ENCODE data around the gene KCNK1. TPM values are rescaled to one million over a fixed set of nuclear protein-coding genes. Genes with fewer than 3 reads are reported as not detected.
"Not testable (repeated sequence)": the region's sequence is repeated elsewhere in the genome, so short reads cannot be mapped to it uniquely, and the experiment has no call there.

The KCNK1 gene
- polyA plus RNA-seq, 3 donors = 2.7 to 5.5 (median 3.6) TPM

GRCh38 chr1:233675893-233676292, 62.0 kb downstream of the KCNK1 start:
- WGBS, 3 donors = 87 to 98% (median 93%) methylated on average over 4 of the region's 4 CpGs
- H3K27ac ChIP-seq (ENCODE audit: low read depth, low read length) = no peak overlapping the region

- H3K27ac ChIP-seq (ENCODE audit: low read depth, low read length) = no peak overlapping the region
- WGBS, 3 donors = 83 to 86% (median 85%) methylated on average over 7 of the region's 7 CpGs
Measured at GRCh38 chr1:233677690-233678354, 63.9 kb downstream of the KCNK1 start.

- H3K27ac ChIP-seq (ENCODE audit: low read depth, low read length) = no peak overlapping the region
- WGBS, 3 donors = 83 to 86% (median 83%) methylated on average over 6 of the region's 6 CpGs
Measured at GRCh38 chr1:233679030-233679429, 65.1 kb downstream of the KCNK1 start.

GRCh38 chr1:233679591-233680373, 65.9 kb downstream of the KCNK1 start:
- H3K27ac ChIP-seq (ENCODE audit: low read depth, low read length) = no peak overlapping the region
- WGBS, 3 donors = 76 to 82% (median 82%) methylated on average over 12 of the region's 12 CpGs

- WGBS, 3 donors = 91 to 100% (median 93%) methylated on average over 1 of the region's 1 CpG
- H3K27ac ChIP-seq (ENCODE audit: low read depth, low read length) = no peak overlapping the region
Measured at GRCh38 chr1:233681285-233681684, 67.4 kb downstream of the KCNK1 start.

- H3K27ac ChIP-seq (ENCODE audit: low read depth, low read length) = not testable (repeated sequence)
- WGBS, 3 donors = 91 to 96% (median 93%) methylated on average over 11 of the region's 11 CpGs
Measured at GRCh38 chr1:233686653-233687052, 72.7 kb downstream of the KCNK1 start.

- 75 to 88% (median 79%) methylated on average over 2 to 3 of the region's 3 CpGs for WGBS, 3 donors
- H3K27ac ChIP-seq (ENCODE audit: low read depth, low read length) = no peak overlapping the region
Measured at GRCh38 chr1:233689017-233689747, 75.3 kb downstream of the KCNK1 start.

- 58 to 72% (median 69%) methylated on average over 3 of the region's 3 CpGs for whole genome bisulfite sequencing, 3 donors
- no peak overlapping the region for H3K27ac ChIP-seq (ENCODE audit: low read depth, low read length)
Measured at GRCh38 chr1:233689748-233690254, 75.9 kb downstream of the KCNK1 start.

- no peak overlapping the region for H3K27ac ChIP-seq (ENCODE audit: low read depth, low read length)
Measured at GRCh38 chr1:233695901-233696300, 82.0 kb downstream of the KCNK1 start.

GRCh38 chr1:233700338-233700737, 86.4 kb downstream of the KCNK1 start:
- H3K27ac ChIP-seq (ENCODE audit: low read depth, low read length) = no peak overlapping the region
- 61 to 86% (median 75%) methylated on average over 2 of the region's 2 CpGs for WGBS, 3 donors

- no peak overlapping the region for H3K27ac ChIP-seq (ENCODE audit: low read depth, low read length)
- 58 to 74% (median 66%) methylated on average over 6 of the region's 6 CpGs for WGBS, 3 donors
Measured at GRCh38 chr1:233704170-233704897, 90.4 kb downstream of the KCNK1 start.

GRCh38 chr1:233704898-233705723, 91.2 kb downstream of the KCNK1 start:
- no peak overlapping the region for H3K27ac ChIP-seq (ENCODE audit: low read depth, low read length)
- 76 to 78% (median 78%) methylated on average over 3 of the region's 3 CpGs for WGBS, 3 donors

GRCh38 chr1:233707153-233707879, 93.4 kb downstream of the KCNK1 start:
- 50 to 73% (median 65%) methylated on average over 4 of the region's 4 CpGs for WGBS, 3 donors
- no peak overlapping the region for H3K27ac ChIP-seq (ENCODE audit: low read depth, low read length)

- 52 to 70% (median 52%) methylated on average over 6 of the region's 6 CpGs for WGBS, 3 donors
- no peak overlapping the region for H3K27ac ChIP-seq (ENCODE audit: low read depth, low read length)
Measured at GRCh38 chr1:233707880-233708815, 94.2 kb downstream of the KCNK1 start.

GRCh38 chr1:233710031-233710430, 96.1 kb downstream of the KCNK1 start:
- H3K27ac ChIP-seq (ENCODE audit: low read depth, low read length) = no peak overlapping the region
- WGBS, 3 donors = 86 to 91% (median 86%) methylated on average over 2 of the region's 2 CpGs

GRCh38 chr1:233710507-233710906, 96.6 kb downstream of the KCNK1 start:
- H3K27ac ChIP-seq (ENCODE audit: low read depth, low read length) = no peak overlapping the region
- 68 to 81% (median 71%) methylated on average over 1 of the region's 1 CpG for WGBS, 3 donors

Data from adipose tissue (tissue), 3 donors.